Renal cortex interstitium (tissue), 11 donors: ENCODE results near the gene DPY30. TPM values are rescaled to one million over a fixed set of nuclear protein-coding genes. Genes with fewer than 3 reads are reported as not detected.
"Not testable (repeated sequence)": the region's sequence is repeated elsewhere in the genome, so short reads cannot be mapped to it uniquely, and the experiment has no call there.

Experiments used
- DNase-seq, 11 donors: peaks; one replicate each; pipeline ENCODE4 v3.0.0-alpha.2; 2013; ENCODE audit warnings: low read depth in 9 of 11, low spot score in 4 of 11; ENCODE audit errors: extremely low read depth in 1 of 11
- polyA plus RNA-seq, 3 donors: library from polyadenylated mRNA; unstranded; fragments of 120-200 nt; gene quantifications; one replicate each; pipeline ENCODE4 v1.2.1, GENCODE V29; 2013; ENCODE audit not compliant: insufficient read length in 3 of 3

DPY30 gene
- polyA plus RNA-seq, 3 donors: 93.5 to 114 (median 103) TPM

DNA sequence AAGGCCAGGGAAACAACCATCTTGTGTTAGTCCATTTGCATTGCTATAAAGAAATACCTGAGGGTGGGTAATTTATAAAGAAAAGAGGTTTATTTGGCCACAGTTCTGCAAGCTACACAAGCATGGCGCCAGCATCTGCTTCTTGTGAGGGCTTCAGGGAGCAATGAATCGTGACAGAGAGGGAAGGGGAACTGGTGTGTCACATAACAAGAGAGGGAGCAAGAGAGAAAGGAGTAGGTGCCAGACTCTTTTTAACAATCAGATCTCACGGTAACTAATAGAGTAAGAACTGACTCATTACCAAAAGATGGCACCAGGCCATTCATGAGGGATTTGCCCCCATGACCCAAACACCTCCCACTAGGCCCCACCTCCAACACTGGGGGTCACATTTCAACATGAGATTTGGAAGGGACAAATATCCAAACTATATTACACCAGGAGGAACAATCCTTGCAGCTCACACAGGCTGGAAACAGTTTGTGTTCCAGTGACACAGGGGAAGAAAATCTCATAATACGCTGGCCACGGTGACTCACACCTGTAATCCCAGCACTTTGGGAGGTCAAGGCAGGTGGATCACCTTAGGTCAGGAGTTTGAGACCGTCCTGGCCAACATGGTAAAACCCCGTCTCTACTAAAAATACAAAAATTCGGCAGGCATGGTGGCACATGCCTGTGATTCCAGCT is 5.3 kb downstream of the DPY30 start:
- DNase-seq: not testable (repeated sequence)

DNA sequence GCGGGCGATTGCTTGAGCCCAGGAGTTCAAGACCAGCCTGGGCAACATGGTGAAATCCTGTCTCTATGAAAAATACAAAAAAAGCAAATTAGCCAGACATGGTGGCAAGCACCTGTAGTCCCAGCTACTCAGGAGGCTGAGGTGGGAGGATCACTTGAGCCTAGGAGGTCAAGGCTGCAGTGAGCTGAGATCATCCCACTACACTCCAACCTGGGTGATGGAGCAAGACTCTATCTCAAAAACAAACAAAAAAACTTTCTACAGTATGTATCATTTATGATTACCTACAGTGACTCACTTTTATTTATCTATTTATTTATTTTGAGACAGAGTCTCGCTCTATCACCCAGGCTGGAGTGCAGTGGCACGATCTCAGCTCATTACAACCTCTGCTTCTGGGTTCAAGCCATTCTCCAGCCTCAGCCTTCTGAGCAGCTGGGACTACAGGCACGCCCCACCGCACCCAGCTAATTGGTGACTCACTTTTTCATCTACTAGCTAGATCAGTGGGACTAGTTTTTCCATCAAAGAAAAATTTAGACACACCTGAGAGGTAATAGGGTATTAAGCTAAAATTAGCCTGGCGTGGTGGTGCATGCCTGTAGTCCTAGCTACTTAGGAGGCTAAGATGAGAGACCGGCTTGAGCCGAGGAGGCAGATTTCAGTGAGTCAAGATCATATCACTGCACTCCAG is 20.7 kb downstream of the DPY30 start:
- not testable (repeated sequence) for DNase-seq

DNA sequence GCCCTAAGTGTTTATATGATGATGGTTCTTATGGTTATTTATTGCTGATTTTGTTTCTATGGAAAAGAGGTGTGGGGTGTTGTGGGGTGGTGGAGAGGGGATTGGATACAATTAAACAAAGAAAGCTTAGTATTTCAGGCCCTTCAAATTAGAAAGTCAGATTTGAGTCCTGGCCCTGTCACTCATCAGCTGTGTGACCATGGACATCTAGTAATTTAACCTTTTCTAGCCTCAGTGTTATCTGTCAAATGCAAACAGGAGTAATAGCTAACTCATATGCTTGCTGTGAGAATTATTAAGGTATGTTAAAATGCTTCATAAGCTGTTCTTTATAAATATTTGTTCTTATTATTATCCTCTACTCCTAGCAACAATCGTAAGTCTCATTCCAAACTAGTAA is 26.7 kb downstream of the DPY30 start:
- DNase-seq: no peak

- no peak for DNase-seq
Observed at GRCh38 chr2:32011485-32011960, 28.1 kb downstream of the DPY30 start.

- peak; percentile 82 to 92 (median 89) for DNase-seq
Observed at GRCh38 chr2:32010670-32011484, 28.7 kb downstream of the DPY30 start, which contains the start of gene MEMO1. Gene MEMO1, minus strand, starts transcription at chr2:32011008. Its CDS starts 761 bp downstream, at chr2:32010247.

DNA sequence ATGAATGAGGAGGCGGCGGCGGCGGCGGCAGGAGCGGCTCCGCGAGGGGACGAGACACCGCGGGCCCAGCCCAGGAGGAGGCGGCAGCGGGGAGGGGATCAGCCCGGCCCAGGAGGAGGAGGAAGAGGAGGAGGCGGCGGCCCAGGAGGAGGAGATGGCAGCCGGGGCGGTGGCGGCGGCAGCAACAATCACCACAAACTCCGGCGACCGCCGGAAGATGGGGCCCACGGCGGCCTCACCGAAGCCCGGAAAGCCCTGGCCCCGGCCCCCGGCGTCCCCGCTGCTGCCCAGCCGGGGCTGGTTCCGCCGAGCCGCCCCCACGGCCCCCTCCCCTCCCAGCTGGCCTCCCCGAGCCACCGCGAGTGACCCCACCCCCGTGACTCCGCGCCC is 29.3 kb downstream of the DPY30 start:
- peak in 5 of 11 donors; percentile 5 to 18 (median 12) for DNase-seq

DNA sequence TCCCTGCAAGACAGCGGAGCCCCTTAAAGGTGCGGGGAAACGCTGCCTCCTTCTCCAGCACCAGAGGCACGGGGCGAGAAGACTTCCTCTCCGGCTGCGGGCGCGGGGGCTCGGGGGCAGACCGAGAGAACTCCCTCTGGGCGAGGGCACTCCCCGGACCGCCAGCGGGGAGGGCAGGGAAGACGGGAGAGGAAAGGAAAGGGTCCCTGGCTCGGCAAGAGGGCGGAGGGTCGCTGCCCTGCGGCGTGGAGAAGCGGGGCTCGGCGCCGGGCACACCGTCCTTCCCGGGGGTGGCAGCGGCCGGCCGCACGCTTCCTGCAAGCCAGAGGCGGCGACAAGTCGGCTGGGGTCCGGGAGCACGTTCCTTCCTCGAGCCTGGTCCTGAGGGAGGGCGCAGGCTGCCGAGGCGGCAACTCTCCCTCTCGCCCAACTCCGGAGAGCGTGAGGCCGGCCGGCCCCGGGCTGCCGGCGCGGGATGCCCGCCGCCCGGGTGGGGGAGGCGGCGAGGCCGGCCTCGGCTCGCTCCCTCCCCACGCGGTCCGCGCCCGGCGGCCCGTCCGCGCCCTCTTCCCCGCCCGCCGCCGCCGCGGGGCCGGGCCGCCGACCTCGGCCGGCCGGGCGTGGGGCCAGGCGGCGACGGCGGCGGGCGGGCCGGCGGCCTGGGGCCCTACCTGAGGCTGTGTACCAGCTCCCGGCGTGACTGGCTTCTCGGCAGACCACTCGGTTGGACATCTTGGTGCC is 29.9 kb downstream of the DPY30 start:
- peak in 8 of 11 donors; percentile 4 to 21 (median 11) for DNase-seq

GRCh38 chr2:32008805-32009515 is 30.6 kb downstream of the DPY30 start:
- DNase-seq: peak in 3 of 11 donors; percentile 2 to 9 (median 2)

DNA sequence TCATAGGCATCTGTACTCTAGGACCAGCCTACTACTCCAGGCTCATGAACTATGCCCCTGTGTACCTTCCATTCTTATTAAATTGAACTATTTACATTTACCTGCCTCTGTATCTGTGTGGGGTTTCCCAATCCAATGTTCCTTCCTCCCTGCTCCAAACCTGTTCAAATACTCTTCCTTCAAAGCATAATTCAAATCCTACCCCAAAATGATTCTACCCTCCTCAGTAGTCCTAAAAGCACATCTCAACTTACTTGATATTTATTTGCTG is 32.5 kb downstream of the DPY30 start:
- no peak for DNase-seq

- no peak for DNase-seq
Observed at GRCh38 chr2:32005371-32005976, 34.1 kb downstream of the DPY30 start.

- no peak for DNase-seq
Observed at GRCh38 chr2:32003791-32004190, 35.8 kb downstream of the DPY30 start.

DNA sequence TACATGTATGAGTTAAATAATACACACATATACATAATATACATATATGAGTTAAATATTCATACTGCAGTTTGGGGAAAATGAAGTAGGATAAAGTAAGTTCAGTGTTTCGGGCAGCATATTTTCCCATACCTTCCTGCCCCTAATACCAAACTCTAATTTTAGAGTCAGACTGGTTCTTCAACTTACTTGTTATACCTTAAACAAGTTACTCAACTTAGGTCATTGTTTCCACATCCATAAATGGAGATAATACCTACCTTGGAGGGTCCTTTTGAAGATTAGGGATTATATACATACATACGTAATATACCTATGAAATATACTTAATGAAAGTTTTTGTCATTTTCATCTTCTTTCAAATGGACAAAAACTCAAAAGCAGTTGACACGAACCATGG is 37.2 kb downstream of the DPY30 start:
- no peak for DNase-seq

GRCh38 chr2:31999438-31999837 is 40.2 kb downstream of the DPY30 start:
- DNase-seq: no peak

DNA sequence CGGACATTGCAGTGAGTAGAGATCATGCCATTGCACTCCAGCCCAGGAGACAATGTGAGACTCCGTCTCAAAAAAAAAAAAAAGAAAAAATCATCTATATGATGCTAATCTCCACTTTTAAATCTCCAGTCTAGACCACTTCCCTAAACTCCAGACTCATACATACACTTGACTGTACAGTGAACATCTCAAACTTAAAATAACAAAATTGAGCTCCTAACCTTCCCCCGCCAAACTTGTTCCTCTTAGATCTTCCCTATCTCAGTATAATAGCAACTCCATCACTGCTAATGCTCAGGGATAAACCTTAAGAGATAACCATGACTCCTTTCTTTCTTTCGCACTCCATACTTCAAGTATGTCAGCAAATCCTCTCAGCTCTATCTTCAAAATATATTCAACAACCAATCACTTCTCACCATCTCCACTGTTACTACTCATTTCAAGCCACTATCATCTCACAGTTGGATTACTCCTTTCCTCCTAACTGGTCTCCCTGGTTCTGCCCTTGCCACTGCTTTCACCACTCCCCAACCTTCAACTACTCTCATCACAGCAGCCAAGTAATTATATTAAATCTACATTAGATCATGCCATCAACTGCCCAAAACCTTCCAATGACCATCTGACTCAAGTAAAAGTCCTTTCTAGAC is 40.7 kb downstream of the DPY30 start:
- DNase-seq: no peak

- DNase-seq: no peak
Observed at GRCh38 chr2:31997653-31998052, 42.0 kb downstream of the DPY30 start.

DNA sequence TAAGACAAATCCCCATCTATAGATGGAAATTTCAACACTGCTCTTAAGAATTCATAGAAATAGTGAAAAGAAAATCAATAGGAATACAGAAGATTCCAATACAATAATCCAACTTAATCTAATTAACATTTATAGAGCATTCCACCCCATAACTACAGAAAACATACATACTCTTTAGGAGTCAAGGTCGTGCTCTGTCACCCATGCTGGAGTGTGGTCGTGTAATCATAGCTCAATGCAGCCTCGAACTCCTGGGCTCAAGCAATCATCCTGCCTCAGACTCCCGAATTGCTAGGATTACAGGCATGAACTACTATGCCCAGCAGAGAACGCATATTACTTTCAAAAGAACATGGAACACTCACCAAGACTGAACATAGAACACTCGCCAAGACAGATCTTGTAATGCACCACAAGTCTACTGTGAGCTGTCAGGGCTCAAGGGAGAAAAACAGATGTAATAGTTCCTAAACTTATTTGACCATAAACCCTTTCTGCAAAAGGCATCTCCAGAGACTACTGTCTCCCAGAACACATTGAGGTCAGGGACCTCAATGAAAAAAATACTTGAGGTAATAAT is 42.9 kb downstream of the DPY30 start:
- no peak for DNase-seq

DNA sequence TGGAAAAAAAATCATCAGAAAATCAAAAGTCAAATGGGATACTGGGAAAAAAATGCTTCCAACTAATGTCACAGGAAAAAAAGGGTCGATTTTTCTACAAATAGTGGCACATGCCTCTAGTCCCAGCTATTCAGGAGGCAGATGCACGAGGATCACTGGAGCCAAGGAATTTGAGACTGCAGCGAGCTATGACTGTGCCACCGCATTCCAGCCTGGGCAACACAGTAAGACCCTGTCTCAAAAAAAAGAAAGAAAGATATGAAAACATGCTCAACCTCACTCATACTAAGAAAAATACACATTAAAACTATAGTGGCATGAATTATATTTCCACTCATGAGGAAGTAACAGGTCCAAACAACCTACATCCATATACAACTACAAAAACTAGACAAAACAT is 46.7 kb downstream of the DPY30 start:
- DNase-seq: no peak
